Endothelial cell of umbilical vein (primary cell): ENCODE results near the gene MEI4.

Experiments used
- CTCF ChIP-seq, 2 donors: IDR thresholded peaks; 1 replicate in 1 of 2; 2 replicates in 1 of 2; pipeline ENCODE4 v1.5.1; 2011; ENCODE audit warnings: low read length in 2 of 2, mild to moderate bottlenecking in 2 of 2, moderate library complexity in 2 of 2, control low read depth in 1 of 2, inconsistent platforms in 1 of 2, low read depth in 1 of 2; ENCODE audit not compliant: insufficient read depth in 1 of 2; ENCODE audit errors: extremely low read depth in 1 of 2
- EZH2 ChIP-seq: IDR thresholded peaks from 2 replicates; pipeline ENCODE4 v1.6.1; 2012; ENCODE audit warnings: borderline replicate concordance, low read depth, mild to moderate bottlenecking, moderate library complexity, low read length, inconsistent platforms; ENCODE audit not compliant: severe bottlenecking
- FOS ChIP-seq: IDR thresholded peaks from 2 replicates; pipeline ENCODE4 v1.6.1; 2011; ENCODE audit warnings: mild to moderate bottlenecking, low read length, moderate library complexity, borderline replicate concordance; ENCODE audit not compliant: insufficient read depth
- JUN ChIP-seq: IDR thresholded peaks from 2 replicates; pipeline ENCODE4 v1.6.1; 2011; ENCODE audit warnings: borderline replicate concordance, low read depth; ENCODE audit not compliant: insufficient read length, insufficient read depth
- POLR2A ChIP-seq: IDR thresholded peaks from 2 replicates; pipeline ENCODE4 v1.6.1; 2012; ENCODE audit warnings: low read depth, mild to moderate bottlenecking, control low read depth, low read length
- POLR2AphosphoS5 ChIP-seq: IDR thresholded peaks from 2 replicates; pipeline ENCODE4 v1.6.1; 2012; ENCODE audit warnings: low read depth, mild to moderate bottlenecking, control low read depth, low read length, moderate library complexity; ENCODE audit not compliant: insufficient read depth
- TF ChIP-seq, protein P1 (sequence below): IDR thresholded peaks from 2 replicates; pipeline ENCODE4 v1.6.1; 2011; ENCODE audit not compliant: insufficient read depth, insufficient read length

- TF ChIP-seq POLR2AphosphoS5 = no peak
- TF ChIP-seq EZH2 = no peak
- TF ChIP-seq, protein P1, sequence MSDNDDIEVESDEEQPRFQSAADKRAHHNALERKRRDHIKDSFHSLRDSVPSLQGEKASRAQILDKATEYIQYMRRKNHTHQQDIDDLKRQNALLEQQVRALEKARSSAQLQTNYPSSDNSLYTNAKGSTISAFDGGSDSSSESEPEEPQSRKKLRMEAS = no peak
- TF ChIP-seq CTCF (IDR thresholded peaks at IDR 0.05; ENCODE audit: extremely low read depth in 1 of 2, insufficient read depth in 1 of 2, low read depth in 1 of 2, low read length in 2 of 2) = peak in 1 of 2 donors; percentile 23
- TF ChIP-seq JUN = no peak
- no peak for TF ChIP-seq POLR2A
- no peak for TF ChIP-seq FOS
Observed at GRCh38 chr6:77740380-77740779, 87.5 kb downstream of the MEI4 start.
